ENCODE data around the gene CD2.

Gene CD2

GRCh38 chr1:116724765-116725375 is 29.4 kb upstream of the CD2 start:
- Histone ChIP-seq H3K4me1 (ENCODE audit: control insufficient read depth in 1 of 2, insufficient read depth in 1 of 2, low read depth in 1 of 2, low read length in 1 of 2) (no peaks in the 10 kb centered on the region), H3K36me3 (no peaks in the 10 kb centered on the region), H3K9me3 (no peaks in the 10 kb centered on the region), H3K27ac (no peak overlapping the region), H3K27me3 (no peaks in the 10 kb centered on the region), H3K4me3 (ENCODE audit: low read depth in 1 of 2, low read length in 1 of 2) (no peak overlapping the region)
- peak; percentile 58 for TF ChIP-seq CTCF (IDR thresholded peaks at IDR 0.05)

- H3K9me3 ChIP-seq = no peaks in the 10 kb centered on the region
- no peak overlapping the region for H3K4me3 ChIP-seq (ENCODE audit: low read depth in 1 of 2, low read length in 1 of 2)
- no peak overlapping the region for H3K27ac ChIP-seq
- H3K36me3 ChIP-seq = no peaks in the 10 kb centered on the region
- H3K4me1 ChIP-seq (ENCODE audit: control insufficient read depth in 1 of 2, insufficient read depth in 1 of 2, low read depth in 1 of 2, low read length in 1 of 2) = no peaks in the 10 kb centered on the region
- H3K27me3 ChIP-seq = no peaks in the 10 kb centered on the region
- no peak for TF ChIP-seq CTCF (IDR thresholded peaks at IDR 0.05)
Observed at GRCh38 chr1:116725798-116726197, 28.4 kb upstream of the CD2 start.

GRCh38 chr1:116726872-116727820 is 27.1 kb upstream of the CD2 start:
- TF ChIP-seq CTCF (IDR thresholded peaks at IDR 0.05) = no peak
- H3K36me3 ChIP-seq = no peaks in the 10 kb centered on the region

GRCh38 chr1:116731439-116731838 is 22.8 kb upstream of the CD2 start:
- no peaks in the 10 kb centered on the region for H3K27me3 ChIP-seq
- TF ChIP-seq CTCF (IDR thresholded peaks at IDR 0.05) = no peak
- no peaks in the 10 kb centered on the region for H3K9me3 ChIP-seq
- H3K27ac ChIP-seq = no peak overlapping the region
- no peak overlapping the region for H3K4me3 ChIP-seq (ENCODE audit: low read depth in 1 of 2, low read length in 1 of 2)
- H3K4me1 ChIP-seq (ENCODE audit: control insufficient read depth in 1 of 2, insufficient read depth in 1 of 2, low read depth in 1 of 2, low read length in 1 of 2) = no peaks in the 10 kb centered on the region
- H3K36me3 ChIP-seq = no peaks in the 10 kb centered on the region

More at GRCh38 chr1:116726872-116727820, 27.1 kb upstream of the CD2 start:
- Histone ChIP-seq H3K27me3 (no peaks in the 10 kb centered on the region), H3K4me3 (ENCODE audit: low read depth in 1 of 2, low read length in 1 of 2) (no peak overlapping the region), H3K27ac (no peak overlapping the region), H3K4me1 (ENCODE audit: control insufficient read depth in 1 of 2, insufficient read depth in 1 of 2, low read depth in 1 of 2, low read length in 1 of 2) (no peaks in the 10 kb centered on the region), H3K9me3 (no peaks in the 10 kb centered on the region)

- Histone ChIP-seq H3K4me3 (ENCODE audit: low read depth in 1 of 2, low read length in 1 of 2) (no peak overlapping the region), H3K36me3 (no peaks in the 10 kb centered on the region), H3K27me3 (no peaks in the 10 kb centered on the region), H3K9me3 (no peaks in the 10 kb centered on the region), H3K4me1 (ENCODE audit: control insufficient read depth in 1 of 2, insufficient read depth in 1 of 2, low read depth in 1 of 2, low read length in 1 of 2) (no peaks in the 10 kb centered on the region), H3K27ac (no peak overlapping the region)
- TF ChIP-seq CTCF (IDR thresholded peaks at IDR 0.05) = no peak
Observed at GRCh38 chr1:116732726-116733125, 21.5 kb upstream of the CD2 start.
